ENCODE results near the gene NEK2.
"Not testable (repeated sequence)": the region's sequence is repeated elsewhere in the genome, so short reads cannot be mapped to it uniquely, and the experiment has no call there.

NEK2 gene

DNA sequence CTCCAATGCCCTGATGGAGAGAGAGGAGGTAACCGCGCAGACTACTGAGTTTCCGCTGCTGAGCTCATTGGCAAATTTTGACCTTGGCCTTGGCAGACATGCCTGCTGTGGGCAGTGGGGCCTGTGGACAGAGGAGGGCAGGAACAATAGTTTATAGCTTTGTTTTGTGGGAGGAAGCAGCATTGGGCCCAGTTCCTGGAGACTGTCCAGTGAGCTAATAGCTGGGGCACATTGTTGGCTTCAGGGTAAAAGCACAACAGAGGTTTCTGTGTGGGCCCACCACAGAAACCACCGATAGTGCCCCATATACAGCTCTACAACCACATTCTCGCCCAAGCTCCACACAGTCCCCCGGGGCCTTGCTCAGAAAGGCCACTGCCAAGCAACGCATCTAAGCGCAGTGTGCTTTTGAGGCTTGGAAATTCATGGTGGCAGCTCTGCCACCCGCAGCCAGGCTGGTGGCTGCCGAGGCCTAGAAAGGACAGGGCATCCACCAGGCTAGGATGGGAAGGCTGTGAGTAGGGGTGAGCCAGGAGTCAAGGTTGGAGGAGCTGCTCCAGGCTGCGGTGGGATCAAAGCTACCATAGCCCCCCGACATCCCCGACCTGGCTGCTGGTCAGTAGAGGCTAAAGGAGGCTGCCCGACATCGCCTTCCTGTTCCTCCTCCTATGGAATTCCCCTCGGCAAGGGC, 43.2 kb downstream of the NEK2 start:
- no peak for DNase-seq

DNA sequence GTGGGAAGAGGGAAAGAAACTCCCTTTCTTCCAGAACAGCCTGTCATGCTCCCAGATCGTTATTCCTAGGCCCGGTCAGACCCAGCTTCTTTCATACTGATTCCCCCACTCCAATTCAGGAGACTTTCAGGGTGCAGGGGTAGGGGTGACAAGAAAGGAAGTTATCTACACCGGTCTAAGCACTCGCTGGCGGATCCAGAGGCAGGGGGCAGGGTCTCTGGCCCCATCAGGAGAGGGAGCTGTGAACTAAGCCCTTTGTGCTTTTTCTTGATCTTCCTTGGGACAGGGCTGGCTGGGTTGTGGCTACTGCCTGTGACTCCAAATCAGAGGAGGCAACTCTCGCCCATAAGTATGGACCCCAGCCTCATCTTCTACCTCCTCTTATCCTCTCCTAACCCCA, 44.3 kb downstream of the NEK2 start:
- no peak for DNase-seq

- DNase-seq: no peak
Measured at GRCh38 chr1:211630236-211631081, 45.0 kb downstream of the NEK2 start.

GRCh38 chr1:211628417-211628816, 47.0 kb downstream of the NEK2 start:
- DNase-seq: no peak

DNA sequence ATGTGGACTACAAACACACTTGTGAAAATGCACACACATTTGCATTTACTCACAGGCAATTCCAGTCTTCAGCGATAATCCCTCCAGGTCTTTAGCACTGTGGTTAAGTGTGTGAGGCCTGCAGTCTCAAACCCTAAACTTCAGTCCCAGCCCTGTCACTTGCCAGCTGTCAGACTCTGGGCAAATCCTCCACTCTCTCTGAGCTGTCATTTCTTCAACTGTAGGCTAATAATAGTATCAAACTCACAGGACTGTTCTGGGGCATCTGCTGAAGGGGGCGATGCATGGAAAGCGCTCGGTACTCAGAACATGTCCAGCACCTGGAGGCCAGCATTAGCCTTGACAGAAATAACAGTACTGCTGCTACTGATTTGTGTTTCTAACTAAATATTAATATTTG, 48.2 kb downstream of the NEK2 start:
- no peak for DNase-seq

- DNase-seq: not testable (repeated sequence)
Measured at GRCh38 chr1:211625866-211626265, 49.6 kb downstream of the NEK2 start.

DNA sequence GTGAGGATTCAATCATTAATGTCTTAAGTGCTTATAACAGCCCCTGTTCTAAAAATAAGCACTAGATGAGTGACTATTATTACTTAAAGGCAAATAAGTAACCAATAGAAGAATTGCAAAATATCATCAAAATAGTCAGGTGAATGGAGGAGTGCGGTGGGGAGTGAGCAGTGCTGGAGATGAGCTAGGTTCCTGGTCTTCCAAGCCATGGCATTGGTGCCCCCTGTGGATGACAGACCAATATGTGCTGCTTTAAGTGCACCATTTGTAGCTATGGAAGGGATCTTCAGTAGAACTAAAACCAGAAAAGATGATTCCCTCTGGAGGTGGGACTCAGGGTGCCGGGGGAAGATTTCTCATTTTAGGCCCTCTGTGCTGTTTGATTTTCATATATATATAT, 50.4 kb downstream of the NEK2 start:
- no peak for DNase-seq

DNA sequence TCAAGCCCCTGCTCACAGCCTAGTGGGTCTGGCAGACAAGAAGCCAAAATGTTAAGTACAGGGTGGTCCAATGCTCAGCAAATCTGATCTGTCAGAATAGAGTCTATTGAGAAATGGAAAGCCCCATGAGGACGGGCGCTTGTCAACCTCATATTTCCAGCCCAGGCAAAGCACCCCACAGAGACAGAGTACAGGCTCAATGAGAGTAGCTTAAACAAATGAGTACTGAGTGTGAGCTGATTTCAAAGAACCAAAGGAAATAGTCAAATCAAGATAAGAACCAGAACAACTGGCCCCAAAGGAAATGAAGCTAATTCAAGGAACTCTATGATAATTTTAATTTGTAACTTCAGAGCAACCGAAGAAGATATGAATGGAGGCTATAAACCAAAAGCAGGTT, 51.9 kb downstream of the NEK2 start:
- DNase-seq: no peak

- DNase-seq: no peak
Measured at GRCh38 chr1:211621447-211622198, 53.8 kb downstream of the NEK2 start.

DNA sequence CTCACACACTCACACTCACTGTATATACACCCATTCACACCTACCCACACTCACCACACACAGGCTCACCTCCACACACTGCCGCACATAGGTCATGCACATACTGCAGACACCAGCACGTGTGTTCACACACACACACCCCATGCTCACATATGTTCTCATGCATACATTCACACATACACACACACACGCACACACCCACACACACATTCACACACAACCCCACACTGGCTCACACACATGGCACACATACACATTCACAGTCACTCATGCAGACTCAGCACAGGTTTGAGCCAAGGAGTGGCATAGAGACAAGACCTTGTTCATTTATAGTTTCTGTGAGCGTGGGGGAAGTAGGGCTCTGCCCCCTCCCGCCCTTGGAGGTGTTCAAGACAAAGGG, 55.3 kb downstream of the NEK2 start:
- no peak for DNase-seq

DNA sequence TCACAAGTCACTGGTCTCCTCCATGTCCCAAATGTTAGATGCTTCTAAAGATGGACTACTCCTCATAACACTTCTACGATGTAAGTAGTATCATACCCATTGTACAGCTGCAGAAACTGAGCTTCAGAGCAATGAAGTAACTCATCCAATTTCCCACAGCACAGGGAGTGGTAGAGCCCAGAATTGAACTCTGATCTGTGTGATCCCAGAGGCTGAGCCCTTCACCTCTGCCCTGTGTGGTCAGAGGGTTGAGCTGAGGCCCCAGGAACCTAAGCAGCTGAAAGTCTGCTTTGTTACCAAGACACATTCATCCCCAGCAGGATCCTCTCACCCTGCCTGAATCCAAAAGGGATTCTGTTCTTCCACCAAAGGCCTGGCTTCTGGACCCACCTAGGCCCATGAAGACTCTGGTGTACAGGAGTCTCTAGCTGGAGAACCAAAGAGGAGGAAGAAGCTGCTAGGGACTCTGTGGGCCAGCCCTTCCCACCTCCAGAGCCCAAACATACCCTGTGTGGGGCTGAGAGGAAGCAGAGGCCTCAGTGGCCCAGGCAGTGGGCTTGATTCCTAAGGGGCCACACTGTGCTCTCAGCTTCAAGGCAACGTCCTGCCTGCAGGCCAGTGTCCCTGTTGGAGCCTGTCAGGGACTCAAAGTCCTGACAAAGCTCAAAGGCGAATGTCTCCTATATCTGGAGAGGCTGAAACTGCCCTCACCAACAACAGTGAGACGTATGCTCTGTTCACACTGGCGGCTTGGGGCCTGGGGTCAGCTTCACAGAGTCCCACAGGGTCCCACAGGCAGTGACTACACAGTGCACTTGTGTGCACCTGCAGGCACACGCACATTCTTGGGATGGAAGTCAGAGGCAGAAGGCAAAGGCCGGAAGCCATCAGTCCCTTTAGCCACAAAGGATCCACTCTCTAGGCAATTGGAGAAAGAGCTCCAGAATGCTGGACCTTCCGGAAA, 56.1 kb downstream of the NEK2 start:
- no peak for DNase-seq

GRCh38 chr1:211616965-211617297, 58.5 kb downstream of the NEK2 start:
- no peak for DNase-seq

DNA sequence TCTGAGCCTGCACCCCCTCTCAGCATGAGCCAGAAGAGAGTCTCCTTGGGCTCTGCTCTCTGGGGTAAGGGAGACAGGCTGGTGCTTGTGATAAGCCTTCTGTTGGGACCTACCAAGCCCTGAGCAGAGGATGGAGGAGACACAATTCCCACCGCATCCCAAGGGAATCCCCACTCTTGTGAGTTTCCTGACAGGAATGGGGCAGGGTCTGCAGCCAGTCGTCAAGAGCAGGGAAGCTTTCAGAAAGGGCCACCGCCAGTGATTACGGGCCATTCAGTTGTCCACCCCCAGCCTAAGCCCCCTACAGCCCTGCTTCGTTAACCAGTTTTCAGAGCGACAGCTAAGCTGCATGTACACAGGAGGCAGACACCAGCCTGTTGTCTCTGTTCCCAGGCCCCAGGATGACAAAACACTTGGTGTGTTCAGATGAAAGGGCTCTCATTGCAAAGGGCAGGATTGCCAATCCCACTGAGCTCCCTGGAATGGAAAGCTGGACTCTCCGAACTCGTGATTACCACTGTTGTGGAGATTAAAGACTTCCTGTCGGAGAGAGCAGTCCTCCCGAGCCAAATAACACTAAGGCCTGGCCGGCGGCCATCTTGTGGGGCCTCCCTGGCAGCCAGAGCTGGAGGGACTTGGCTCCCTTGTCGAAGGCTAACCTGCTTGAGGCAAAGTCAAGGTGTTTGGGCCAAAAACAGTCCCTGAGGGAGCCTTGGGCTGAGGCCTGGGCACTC, 59.0 kb downstream of the NEK2 start:
- no peak for DNase-seq

DNA sequence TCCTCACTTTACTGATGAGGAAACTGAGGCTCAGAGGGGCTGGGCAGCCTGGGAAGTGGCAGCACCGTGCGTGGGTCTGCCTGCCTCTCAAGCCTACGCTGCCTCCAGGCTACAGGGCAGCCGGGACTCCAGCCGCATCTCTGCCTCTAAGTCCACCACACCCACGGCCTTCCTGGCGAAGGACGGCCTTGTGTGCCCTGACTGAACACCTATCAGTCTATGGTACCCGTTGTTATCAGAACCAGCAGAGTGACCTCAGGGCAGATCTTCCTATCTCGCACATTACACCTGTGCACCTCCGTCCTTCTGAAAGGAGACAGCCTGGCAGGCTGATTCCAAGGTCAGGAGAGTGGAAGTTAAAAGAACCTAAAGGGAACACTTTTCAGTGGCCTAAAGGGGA, 60.8 kb downstream of the NEK2 start:
- no peak for DNase-seq

DNA sequence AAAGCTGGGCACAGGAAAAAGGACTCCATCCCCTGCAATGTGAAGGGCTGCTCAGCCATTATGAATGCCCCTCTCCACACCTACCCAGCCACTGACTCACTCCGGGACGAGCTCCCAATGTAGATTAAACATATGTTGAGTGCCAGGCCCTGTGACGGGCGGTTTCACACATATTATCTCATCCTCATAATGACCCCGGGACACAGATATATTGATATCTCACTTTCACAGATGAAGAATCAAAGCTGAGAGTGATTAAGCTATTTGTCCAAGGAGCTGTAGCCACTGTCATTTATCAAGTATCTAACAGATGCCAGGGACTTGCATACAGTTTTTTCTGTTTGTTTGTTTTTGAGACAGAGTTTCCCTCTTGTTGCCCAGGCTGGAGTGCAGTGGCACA, 61.5 kb downstream of the NEK2 start:
- DNase-seq: no peak

GRCh38 chr1:211613108-211613947, 62.1 kb downstream of the NEK2 start:
- no peak for DNase-seq

GRCh38 chr1:211612786-211613107, 62.7 kb downstream of the NEK2 start:
- no peak for DNase-seq
